ENCODE results near the gene FRYL. TPM values are rescaled to one million over a fixed set of nuclear protein-coding genes. Genes with fewer than 3 reads are reported as not detected.

The FRYL gene
- total and polyA plus RNA-seq, 2 of the 8 experiments (the other 6 are each of a cell fraction or from before 2014, with no cell fraction given), result 8.0 to 36.5 TPM

GRCh38 chr4:48588230-48589097, 191.6 kb downstream of the FRYL start (continued):
- TF ChIP-seq, protein P1, sequence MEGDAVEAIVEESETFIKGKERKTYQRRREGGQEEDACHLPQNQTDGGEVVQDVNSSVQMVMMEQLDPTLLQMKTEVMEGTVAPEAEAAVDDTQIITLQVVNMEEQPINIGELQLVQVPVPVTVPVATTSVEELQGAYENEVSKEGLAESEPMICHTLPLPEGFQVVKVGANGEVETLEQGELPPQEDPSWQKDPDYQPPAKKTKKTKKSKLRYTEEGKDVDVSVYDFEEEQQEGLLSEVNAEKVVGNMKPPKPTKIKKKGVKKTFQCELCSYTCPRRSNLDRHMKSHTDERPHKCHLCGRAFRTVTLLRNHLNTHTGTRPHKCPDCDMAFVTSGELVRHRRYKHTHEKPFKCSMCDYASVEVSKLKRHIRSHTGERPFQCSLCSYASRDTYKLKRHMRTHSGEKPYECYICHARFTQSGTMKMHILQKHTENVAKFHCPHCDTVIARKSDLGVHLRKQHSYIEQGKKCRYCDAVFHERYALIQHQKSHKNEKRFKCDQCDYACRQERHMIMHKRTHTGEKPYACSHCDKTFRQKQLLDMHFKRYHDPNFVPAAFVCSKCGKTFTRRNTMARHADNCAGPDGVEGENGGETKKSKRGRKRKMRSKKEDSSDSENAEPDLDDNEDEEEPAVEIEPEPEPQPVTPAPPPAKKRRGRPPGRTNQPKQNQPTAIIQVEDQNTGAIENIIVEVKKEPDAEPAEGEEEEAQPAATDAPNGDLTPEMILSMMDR (IDR thresholded peaks at IDR 0.05; ENCODE audit: control extremely low read depth in 1 of 3, insufficient read depth in 1 of 3, low read depth in 1 of 3, low read length in 3 of 3), result no peak
- no peak for TF ChIP-seq ZNF274 (IDR thresholded peaks at IDR 0.05; ENCODE audit: borderline replicate concordance, extremely low read depth, low read length)

All from H1 (cell line).